ENCODE results near the gene NXF1.
"Not testable (repeated sequence)": the region's sequence is repeated elsewhere in the genome, so short reads cannot be mapped to it uniquely, and the experiment has no call there.

The NXF1 gene

DNA sequence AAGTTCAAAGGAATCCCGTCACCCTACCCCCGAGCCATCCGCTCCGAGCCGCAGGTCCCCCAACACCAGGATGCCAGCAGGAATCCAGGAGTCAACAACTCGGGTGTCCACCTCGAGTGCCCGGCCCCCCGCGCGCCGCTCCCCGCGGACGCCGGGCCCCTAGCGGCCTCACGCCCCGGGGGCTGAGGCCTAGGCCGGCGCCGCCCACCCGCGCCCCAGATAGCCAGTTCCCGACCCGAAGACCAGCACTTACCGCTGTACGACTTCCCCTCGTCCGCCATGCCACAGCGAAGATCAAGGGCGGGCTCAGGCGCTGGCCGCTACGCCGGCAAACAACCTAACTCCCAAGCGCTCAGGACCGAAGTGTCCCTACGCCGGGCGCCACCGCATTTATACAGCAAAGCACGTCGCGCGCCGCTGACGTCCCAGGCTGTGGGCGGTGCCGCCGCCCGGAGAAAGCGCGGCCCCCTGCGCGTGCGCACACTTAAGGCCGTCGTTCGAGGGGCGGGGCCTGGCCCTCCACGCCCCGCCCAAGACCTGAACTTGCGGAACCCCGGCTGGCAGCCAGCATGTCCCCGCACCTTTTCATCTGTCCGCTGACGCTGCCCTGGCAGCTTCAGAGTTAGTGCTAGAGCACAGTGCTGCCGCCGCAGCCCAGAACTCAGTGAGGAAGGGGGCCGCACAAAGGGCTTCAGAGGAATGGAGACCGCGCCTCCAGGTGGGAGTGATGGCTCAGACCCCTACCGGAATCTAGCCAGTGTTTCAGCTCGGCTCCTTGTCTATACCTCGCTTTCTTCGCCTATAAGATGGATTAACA is at the start of gene NXF1:
NXF1 (minus strand) TSS at position 365 of the 817 bp plus-strand sequence; CDS start at position 281, 84 bp downstream.
- in situ Hi-C loops (cut with MboI; ENCODE audit: low pct_unique_long_range_greater_than_20kb, low sequenced_read_pairs): no loop called here
- DNase-seq: peak; percentile 97

- DNase-seq: no peak
- in situ Hi-C loops (cut with MboI; ENCODE audit: low pct_unique_long_range_greater_than_20kb, low sequenced_read_pairs): no loop called here
Measured at GRCh38 chr11:62854013-62854824, 49.0 kb upstream of the NXF1 start.

DNA sequence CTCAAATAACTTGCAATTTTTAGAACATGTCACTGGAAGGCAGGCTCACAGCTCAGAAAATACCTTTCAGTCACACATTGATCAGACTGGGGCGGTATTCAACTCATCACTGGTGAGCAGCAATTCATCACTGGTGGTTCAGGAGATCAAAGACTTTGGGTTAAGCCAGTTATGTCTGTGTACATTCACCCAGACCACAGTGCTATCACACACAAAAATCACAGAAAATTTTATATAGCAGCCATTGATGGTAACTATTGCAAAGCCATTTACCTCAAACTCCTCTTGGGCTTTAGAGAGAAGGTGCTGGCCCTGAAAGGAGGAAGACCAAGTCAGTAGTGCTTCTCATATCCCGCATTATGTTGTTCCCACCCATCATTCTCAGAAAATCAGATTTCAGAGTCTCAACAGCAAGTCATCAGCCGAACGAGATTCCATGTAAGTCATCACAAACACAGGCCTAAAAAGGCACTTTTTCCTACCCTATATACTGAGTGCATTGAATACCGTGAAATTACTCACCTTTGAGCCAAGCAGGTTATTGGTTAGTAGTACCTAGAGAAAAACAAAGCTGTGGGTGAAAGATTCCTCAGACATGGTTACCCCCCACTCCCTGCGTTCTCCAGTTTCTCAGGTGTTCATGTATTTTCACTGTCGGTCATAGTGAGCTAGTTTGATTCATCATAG is 48.2 kb upstream of the NXF1 start:
- in situ Hi-C loops (cut with MboI; ENCODE audit: low pct_unique_long_range_greater_than_20kb, low sequenced_read_pairs): no loop called here

DNA sequence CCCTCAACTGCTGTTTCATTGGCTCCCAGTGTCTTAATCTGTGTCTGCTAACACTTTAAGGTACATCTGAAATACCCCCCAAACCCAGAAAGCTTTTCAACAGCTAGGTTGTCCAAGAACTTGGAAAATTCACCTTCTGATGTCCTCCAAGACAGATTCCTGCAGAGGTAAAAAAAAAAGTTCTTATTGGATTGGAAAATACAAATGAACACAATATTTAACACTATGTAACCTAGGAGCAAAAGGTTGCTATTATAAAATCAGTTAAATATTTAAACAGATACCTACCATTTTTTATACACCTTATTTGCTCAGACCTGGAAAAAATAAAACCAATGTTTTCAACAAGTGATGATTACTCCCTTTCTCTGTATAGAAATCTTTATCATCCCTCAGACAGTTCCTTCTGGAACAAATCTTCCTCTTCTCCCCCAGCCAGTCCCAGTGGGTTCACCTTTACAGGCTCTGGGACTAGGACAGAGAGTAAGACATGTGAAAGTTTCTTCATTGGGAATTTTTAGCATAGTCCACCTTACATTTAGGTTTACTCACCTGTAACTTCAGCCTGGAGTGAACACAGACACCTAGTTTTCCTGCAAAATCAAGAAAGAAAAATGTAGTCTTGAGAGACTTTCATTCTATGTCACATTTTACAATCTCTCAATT is 47.4 kb upstream of the NXF1 start:
- in situ Hi-C loops (cut with MboI; ENCODE audit: low pct_unique_long_range_greater_than_20kb, low sequenced_read_pairs): no loop called here
- no peak for DNase-seq

More for the DNA sequence above, 48.2 kb upstream of the NXF1 start:
- DNase-seq: no peak

DNA sequence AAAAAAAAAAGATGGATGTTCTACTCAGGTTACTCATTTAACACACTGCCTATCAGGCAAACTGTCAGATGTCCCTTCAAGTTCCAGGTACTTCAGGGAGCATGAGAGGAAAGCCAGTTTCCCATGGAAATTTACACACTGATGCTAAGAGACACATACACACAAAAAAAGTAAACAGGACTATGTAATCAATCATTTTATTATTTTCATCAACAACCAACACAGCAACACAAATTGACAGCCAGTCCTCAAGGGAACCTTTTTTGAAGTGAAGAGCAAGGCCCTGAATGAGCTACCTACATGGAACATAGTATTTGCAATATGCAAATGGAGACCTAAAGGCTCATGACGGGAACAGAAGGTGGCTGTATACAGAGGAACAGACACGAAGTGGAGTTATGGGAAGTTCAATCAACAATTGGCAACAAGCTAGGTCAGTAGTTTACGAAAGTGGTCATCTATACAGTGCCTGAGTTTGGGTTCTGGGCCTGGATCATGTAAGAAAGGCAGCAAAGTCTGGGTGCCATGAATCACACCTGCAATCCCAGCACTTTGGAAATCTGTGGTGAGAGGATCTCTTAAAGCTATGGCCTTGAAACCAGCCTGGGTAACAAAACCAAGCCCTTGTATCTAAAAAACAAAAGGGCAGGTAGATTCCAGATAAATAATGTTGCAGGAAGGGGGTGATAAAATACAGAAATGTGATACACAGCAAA is 46.7 kb upstream of the NXF1 start:
- in situ Hi-C loops (cut with MboI; ENCODE audit: low pct_unique_long_range_greater_than_20kb, low sequenced_read_pairs): no loop called here
- DNase-seq: no peak

GRCh38 chr11:62850911-62851806 is 45.9 kb upstream of the NXF1 start:
- peak; percentile 64 for DNase-seq

DNA sequence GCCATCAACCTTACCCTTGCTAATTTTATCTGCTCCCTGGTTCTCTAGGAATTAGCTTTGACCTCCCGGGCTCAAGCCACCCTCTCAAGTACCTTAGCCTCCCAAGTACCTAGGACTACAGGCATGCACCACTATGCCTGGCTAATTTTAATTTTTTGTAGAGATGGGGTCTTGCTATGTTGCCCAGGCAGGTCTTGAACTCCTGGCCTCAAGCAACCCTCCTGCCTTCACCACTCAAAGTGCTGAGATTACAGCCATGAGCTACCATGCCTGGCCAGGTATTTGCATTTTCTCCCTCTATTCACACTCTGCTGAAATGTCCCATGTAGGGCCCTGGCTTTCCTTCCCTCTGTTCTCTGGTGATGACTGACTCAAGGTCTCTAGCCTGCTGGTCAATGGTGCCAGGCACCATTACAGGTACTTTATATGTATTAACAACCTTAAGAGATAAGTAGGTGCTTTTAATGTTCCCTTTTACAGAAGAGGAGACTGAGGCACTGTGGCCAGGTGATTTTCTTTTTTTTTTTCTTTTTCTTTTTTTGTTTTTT is 42.6 kb upstream of the NXF1 start:
- in situ Hi-C loops (cut with MboI; ENCODE audit: low pct_unique_long_range_greater_than_20kb, low sequenced_read_pairs): no loop called here
- DNase-seq: no peak

More at GRCh38 chr11:62850911-62851806, 45.9 kb upstream of the NXF1 start:
- in situ Hi-C loops (cut with MboI; ENCODE audit: low pct_unique_long_range_greater_than_20kb, low sequenced_read_pairs): no loop called here

DNA sequence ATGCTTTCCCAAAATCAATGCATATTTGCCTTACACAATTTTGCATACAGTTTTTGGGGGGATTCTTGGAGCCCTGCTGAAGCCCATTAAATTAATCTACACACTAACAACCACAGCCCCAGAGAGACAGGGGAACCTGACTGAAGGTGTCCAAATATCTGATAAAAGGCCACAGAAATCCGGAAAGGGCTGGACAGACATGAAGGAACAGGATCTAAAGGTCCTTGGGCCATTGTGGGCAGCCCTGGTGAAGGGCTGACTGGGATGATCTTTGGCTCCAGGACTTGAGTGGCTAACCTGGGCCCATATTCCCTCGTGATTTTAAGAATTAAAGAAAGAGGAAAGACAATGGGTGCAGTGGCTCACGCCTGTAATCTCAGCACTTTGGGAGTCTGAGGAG is 40.9 kb upstream of the NXF1 start:
- in situ Hi-C loops (cut with MboI; ENCODE audit: low pct_unique_long_range_greater_than_20kb, low sequenced_read_pairs): no loop called here
- no peak for DNase-seq

DNA sequence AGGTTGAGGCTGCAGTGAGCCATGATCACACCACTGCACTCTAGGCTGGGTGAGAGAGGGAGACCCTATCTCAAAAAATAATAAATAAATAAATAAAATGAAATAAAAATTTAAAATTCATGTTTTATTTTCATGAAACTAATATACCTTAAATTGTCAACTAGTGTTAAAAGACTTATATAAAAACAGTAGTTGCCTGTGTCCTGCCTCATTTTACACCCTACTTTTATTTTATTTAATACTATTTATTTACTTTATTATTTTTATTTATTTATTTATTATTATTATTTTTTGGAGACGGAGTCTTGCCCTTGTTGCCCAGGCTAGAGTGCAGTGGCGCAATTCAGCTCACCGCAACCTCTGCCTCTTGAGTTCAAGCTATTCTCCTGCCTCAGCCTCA is 38.9 kb upstream of the NXF1 start:
- DNase-seq: no peak
- in situ Hi-C loops (cut with MboI; ENCODE audit: low pct_unique_long_range_greater_than_20kb, low sequenced_read_pairs): no loop called here

GRCh38 chr11:62843466-62843865 is 38.2 kb upstream of the NXF1 start:
- in situ Hi-C loops (cut with MboI; ENCODE audit: low pct_unique_long_range_greater_than_20kb, low sequenced_read_pairs): no loop called here
- DNase-seq: no peak

DNA sequence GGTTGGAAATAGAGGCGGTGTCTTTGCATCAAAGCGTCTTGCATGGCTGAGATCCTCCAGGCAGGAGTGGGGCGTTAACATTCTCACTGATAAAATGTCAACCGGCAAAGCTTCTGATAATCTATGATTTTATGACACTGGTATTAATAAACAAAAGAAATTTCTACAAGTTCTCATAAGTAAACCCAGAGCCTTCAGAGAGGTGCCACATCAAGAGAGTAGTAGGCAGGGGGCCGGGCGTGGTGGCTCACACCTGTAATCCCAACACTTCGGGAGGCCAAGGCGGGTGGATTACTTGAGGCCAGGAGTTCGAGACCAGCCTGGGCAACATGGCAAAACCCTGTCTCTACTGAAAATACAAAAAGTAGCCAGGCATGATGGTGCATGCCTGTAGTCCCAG is 37.7 kb upstream of the NXF1 start:
- in situ Hi-C loops (cut with MboI; ENCODE audit: low pct_unique_long_range_greater_than_20kb, low sequenced_read_pairs); DNase-seq: not testable (repeated sequence)

- DNase-seq: peak; percentile 42
- in situ Hi-C loops (cut with MboI; ENCODE audit: low pct_unique_long_range_greater_than_20kb, low sequenced_read_pairs): no loop called here
Measured at GRCh38 chr11:62842171-62842741, 37.0 kb upstream of the NXF1 start.

DNA sequence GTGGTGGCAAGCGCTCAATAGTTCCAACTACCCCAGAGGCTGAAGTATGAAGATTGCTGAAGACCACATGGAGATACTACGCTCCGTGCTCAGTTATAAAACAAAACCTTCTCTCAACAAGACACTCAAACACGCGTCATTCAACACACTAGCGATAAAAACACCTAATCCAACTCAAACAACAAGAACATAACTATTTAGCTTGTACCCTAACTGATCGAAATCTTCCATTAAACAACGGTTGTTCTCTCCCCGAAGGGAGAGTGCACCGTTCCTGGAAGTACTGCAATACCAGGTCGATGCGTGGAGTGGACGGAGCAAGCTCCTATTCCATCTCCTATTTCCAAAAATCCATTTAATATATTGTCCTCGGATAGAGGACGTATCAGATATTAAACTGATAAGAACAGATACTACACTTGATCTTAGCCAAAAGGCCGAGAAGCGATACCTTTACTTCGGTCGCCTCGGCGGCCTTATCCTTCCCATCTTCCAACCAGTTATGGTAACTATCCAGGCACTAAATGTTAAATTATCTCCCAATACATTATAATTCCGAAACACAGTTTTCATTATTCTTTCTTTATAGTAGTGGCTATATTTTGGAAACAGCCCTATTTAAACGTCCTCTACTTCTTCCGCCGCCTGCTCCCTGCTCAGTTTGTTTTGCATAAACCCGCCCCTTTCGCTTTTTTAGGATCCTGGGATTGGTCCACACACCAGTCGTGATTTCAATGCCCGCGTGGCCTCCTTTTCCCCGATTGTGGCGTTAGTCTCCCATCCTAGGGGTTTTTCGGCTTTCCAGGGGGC is 36.3 kb upstream of the NXF1 start:
- in situ Hi-C loops (cut with MboI; ENCODE audit: low pct_unique_long_range_greater_than_20kb, low sequenced_read_pairs): no loop called here
- DNase-seq: peak; percentile 99

- peak; percentile 79 for DNase-seq
- in situ Hi-C loops (cut with MboI; ENCODE audit: low pct_unique_long_range_greater_than_20kb, low sequenced_read_pairs): not testable (repeated sequence)
Measured at GRCh38 chr11:62840721-62841360, 35.6 kb upstream of the NXF1 start.

DNA sequence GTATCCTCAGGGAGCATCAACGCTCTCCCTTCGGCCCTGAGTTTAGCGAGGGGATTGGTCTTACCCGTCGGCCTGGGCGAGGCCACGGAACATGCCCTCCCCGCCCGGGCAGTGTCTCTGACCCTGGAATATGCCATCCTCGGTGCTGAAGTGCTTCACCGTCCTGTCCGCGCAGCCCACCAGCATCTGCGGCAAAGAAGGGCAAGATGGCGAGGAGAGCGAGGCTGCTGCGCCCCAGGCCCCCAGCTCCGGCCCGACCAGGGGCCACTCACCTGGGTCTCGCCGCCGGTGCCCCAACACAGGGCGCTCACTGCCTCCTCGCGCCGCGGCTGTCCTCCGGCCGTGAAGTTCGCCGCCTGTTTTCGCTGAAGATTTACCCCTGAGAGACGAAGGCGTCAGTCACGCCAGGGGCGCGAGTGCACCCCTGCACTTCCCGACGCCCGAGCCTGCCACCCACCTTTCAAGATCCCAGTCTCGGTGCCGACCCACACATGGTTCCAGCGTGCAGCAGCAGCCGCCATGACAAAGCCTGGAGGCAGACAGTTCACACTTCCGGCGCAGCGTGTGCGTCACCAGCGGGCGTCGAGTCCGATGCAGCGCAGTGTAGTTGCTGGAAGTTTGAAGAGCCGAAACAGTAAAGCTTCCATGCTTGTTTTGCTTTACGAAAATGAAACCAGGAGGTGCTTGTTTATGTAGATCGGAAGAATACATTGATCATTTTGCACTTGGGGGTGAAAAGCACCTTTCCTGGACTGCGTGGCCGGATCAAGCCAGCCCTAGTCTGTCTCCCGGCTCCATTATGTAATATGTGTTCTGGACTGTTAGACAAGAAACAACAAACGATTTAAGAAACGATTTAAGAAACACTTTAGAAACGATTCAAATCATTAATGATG is 34.1 kb upstream of the NXF1 start, which contains the start of gene WDR74:
WDR74 (minus strand) TSS at position 541 of the 896 bp plus-strand sequence; CDS start at position 521, 20 bp downstream.
- peak; percentile 93 for DNase-seq
- in situ Hi-C loops (cut with MboI; ENCODE audit: low pct_unique_long_range_greater_than_20kb, low sequenced_read_pairs): no loop called here

All from KBM-7 (cell line).